Fibroblast of villous mesenchyme (primary cell): ENCODE measurements around the gene ONECUT3. TPM values are rescaled to one million over a fixed set of nuclear protein-coding genes. Genes with fewer than 3 reads are reported as not detected.
"Not testable (repeated sequence)": the region's sequence is repeated elsewhere in the genome, so short reads cannot be mapped to it uniquely, and the experiment has no call there.

Experiments
- DNase-seq: peaks from one replicate; pipeline ENCODE4 v3.0.0-alpha.2; 2010; ENCODE audit warnings: low read depth
- H3K4me3 ChIP-seq: 2 replicates; pipeline ENCODE4 v1.5.1; 2011; ENCODE audit warnings: low read depth, mild to moderate bottlenecking, low read length
- CTCF ChIP-seq: IDR thresholded peaks from 2 replicates; pipeline ENCODE4 v1.5.1; 2012; ENCODE audit warnings: low read depth, mild to moderate bottlenecking, low read length; ENCODE audit not compliant: insufficient read depth
- total RNA-seq: library from RNA; depleted of rRNA; stranded (reverse); fragments of >200 nt; gene quantifications from 2 replicates; pipeline ENCODE4 v1.2.3, GENCODE V29; 2012

Gene ONECUT3
- total RNA-seq, 1 donor, result not detected

GRCh38 chr19:1789261-1790041 lies 36.1 kb downstream of the ONECUT3 start:
- DNase-seq, result no peak
- no peak overlapping the region for H3K4me3 ChIP-seq
- no peak for TF ChIP-seq CTCF

- TF ChIP-seq CTCF, result no peak
- H3K4me3 ChIP-seq, result no peak overlapping the region
- DNase-seq, result no peak
Measured at GRCh38 chr19:1790054-1790792, 36.9 kb downstream of the ONECUT3 start.

GRCh38 chr19:1791879-1792278 lies 38.6 kb downstream of the ONECUT3 start:
- TF ChIP-seq CTCF, result no peak
- H3K4me3 ChIP-seq, result no peak overlapping the region
- no peak for DNase-seq

- DNase-seq, result no peak
- no peak overlapping the region for H3K4me3 ChIP-seq
- no peak for TF ChIP-seq CTCF
Measured at GRCh38 chr19:1794424-1795172, 41.3 kb downstream of the ONECUT3 start.

GRCh38 chr19:1796395-1797142 lies 43.3 kb downstream of the ONECUT3 start:
- no peak for TF ChIP-seq CTCF
- H3K4me3 ChIP-seq, result no peak overlapping the region
- no peak for DNase-seq

GRCh38 chr19:1797313-1797712 lies 44.0 kb downstream of the ONECUT3 start:
- not testable (repeated sequence) for DNase-seq, H3K4me3 ChIP-seq
